ENCODE measurements around the gene N4BP3.

GRCh38 chr5:178085316-178085715 is 28.0 kb upstream of the N4BP3 start:
- TF ChIP-seq, protein P1, sequence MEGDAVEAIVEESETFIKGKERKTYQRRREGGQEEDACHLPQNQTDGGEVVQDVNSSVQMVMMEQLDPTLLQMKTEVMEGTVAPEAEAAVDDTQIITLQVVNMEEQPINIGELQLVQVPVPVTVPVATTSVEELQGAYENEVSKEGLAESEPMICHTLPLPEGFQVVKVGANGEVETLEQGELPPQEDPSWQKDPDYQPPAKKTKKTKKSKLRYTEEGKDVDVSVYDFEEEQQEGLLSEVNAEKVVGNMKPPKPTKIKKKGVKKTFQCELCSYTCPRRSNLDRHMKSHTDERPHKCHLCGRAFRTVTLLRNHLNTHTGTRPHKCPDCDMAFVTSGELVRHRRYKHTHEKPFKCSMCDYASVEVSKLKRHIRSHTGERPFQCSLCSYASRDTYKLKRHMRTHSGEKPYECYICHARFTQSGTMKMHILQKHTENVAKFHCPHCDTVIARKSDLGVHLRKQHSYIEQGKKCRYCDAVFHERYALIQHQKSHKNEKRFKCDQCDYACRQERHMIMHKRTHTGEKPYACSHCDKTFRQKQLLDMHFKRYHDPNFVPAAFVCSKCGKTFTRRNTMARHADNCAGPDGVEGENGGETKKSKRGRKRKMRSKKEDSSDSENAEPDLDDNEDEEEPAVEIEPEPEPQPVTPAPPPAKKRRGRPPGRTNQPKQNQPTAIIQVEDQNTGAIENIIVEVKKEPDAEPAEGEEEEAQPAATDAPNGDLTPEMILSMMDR (IDR thresholded peaks at IDR 0.05): no peak
- TF ChIP-seq POLR2A (IDR thresholded peaks at IDR 0.05) (no peak), EP300 (IDR thresholded peaks at IDR 0.05) (no peak), POLR2AphosphoS5 (IDR thresholded peaks at IDR 0.05) (no peak)

All from upper lobe of left lung (tissue), 4 donors.